ENCODE data around the gene IGSF21.
A peak's percentile ranks its signal among the peaks of the same experiment; 100 is the strongest.

Gene IGSF21

DNA sequence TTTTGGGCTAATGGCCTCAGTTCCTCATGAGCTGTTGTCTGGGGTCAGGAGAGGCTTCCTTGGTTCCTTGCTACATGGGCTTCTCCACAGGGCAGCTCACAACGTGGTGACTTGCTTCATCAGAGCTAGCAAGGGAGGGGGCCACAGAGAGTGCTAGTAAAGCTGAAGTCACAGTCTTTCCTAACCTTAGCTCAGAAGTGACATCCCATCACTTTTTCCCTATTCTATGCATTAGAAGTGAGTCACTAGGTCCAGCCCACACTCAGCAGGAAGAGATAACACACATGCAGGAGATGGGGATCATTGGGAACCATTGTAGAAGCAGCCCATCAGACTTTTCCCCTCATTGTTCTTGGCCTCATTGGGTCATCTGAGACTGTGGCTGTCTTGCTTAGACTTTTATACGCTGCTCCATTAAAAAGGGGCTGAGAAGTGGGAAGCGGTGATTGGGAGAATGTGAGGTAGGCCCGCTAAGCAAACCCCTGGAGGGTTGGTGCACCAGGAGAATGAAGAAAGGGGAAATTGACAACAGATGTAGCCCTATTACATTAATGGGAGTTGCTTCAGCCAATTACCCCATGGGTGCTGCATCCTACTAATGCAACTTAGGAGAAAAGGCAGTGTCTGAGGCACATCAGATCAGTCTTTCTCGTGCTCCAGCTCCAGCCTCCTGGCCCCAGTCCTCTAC lies 22.1 kb upstream of the IGSF21 start:
- Histone ChIP-seq H2AFZ (ENCODE audit: insufficient read depth, low read length, poor library complexity) (no peak overlapping the region), H3K4ac (ENCODE audit: low read depth, low read length) (no peak overlapping the region), H3K9ac (ENCODE audit: low read length) (no peak overlapping the region), H3K79me1 (ENCODE audit: low read length) (peaks cover 3% of the 10 kb centered on the region), H3K18ac (ENCODE audit: low read length) (no peak overlapping the region), H3K4me1 (ENCODE audit: control insufficient read depth in 1 of 2, insufficient read depth in 2 of 2, low read length in 2 of 2) (peaks cover 18 to 21% of the 10 kb centered on the region in 2 experiments), H3K9me3 (ENCODE audit: insufficient read depth, low read depth, low read length) (no peaks in the 10 kb centered on the region), H4K12ac (ENCODE audit: low read depth, low read length) (no peak overlapping the region), H2BK120ac (ENCODE audit: insufficient read depth, low read length, poor library complexity) (no peak overlapping the region), H3K4me3 (ENCODE audit: low read depth, low read length) (no peak overlapping the region), H3K4me2 (ENCODE audit: low read length) (no peak overlapping the region), H3K23ac (ENCODE audit: low read length) (no peak overlapping the region), H3K79me2 (ENCODE audit: control insufficient read depth, insufficient read depth, low read length, poor library complexity) (no peaks in the 10 kb centered on the region), H3K14ac (ENCODE audit: low read length) (no peak overlapping the region), H2AK5ac (ENCODE audit: low read length) (no peak overlapping the region), H3K36me3 (ENCODE audit: control insufficient read depth in 1 of 2, insufficient read depth in 2 of 2, low read length in 2 of 2) (no peaks in the 10 kb centered on the region), H3K27me3 (ENCODE audit: insufficient read depth, low read length) (no peaks in the 10 kb centered on the region), H4K91ac (ENCODE audit: low read depth, low read length) (no peak overlapping the region), H2BK5ac (ENCODE audit: low read depth, low read length, poor library complexity) (no peak overlapping the region), H4K8ac (ENCODE audit: low read depth, low read length) (no peak overlapping the region), H3K27ac (ENCODE audit: low read depth, low read length) (no peak overlapping the region), H2BK12ac (ENCODE audit: low read length) (no peak overlapping the region)
- no peak for DNase-seq
- WGBS (ENCODE audit: extremely low coverage, insufficient coverage, insufficient read length): no CpG with 5 or more reads among the region's 5 CpGs

DNA sequence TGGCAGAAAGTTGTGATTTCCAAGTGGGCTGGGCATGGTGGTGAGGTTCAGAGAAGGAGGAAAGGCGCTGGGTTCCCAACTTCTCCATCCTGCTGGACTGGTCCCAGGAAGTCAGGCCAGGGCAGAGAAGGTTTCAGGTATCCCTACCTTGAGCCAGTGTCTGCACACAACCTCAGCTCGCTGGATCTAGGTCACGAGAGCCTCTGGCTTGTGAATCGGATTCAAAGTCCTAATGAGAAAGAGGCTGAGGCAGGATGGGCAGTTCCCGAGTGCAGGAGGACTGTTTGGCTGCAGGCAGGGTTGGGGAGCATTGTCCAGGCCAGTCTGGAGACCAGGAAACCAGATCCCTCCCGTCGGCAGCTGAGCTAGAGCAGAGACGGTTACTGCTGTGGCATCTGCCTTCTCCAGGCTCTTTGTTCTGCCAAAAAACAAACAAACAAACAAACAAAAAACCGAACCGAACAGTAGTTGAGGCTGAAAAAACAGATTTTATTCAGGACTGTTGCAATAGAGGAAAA lies 19.5 kb upstream of the IGSF21 start:
- Histone ChIP-seq H3K23ac (ENCODE audit: low read length) (no peak overlapping the region), H3K4ac (ENCODE audit: low read depth, low read length) (no peak overlapping the region), H4K12ac (ENCODE audit: low read depth, low read length) (no peak overlapping the region), H2BK120ac (ENCODE audit: insufficient read depth, low read length, poor library complexity) (no peak overlapping the region), H3K27ac (ENCODE audit: low read depth, low read length) (peak overlapping the region; percentile 6), H3K14ac (ENCODE audit: low read length) (no peak overlapping the region), H2AK5ac (ENCODE audit: low read length) (no peak overlapping the region), H2BK5ac (ENCODE audit: low read depth, low read length, poor library complexity) (no peak overlapping the region), H3K18ac (ENCODE audit: low read length) (no peak overlapping the region), H4K8ac (ENCODE audit: low read depth, low read length) (no peak overlapping the region), H3K4me3 (ENCODE audit: low read depth, low read length) (no peak overlapping the region), H3K4me1 (ENCODE audit: control insufficient read depth in 1 of 2, insufficient read depth in 2 of 2, low read length in 2 of 2) (peaks cover 34 to 44% of the 10 kb centered on the region in 2 experiments), H3K9me3 (ENCODE audit: insufficient read depth, low read depth, low read length) (no peaks in the 10 kb centered on the region), H3K36me3 (ENCODE audit: control insufficient read depth in 1 of 2, insufficient read depth in 2 of 2, low read length in 2 of 2) (no peaks in the 10 kb centered on the region), H3K27me3 (ENCODE audit: insufficient read depth, low read length) (no peaks in the 10 kb centered on the region), H2AFZ (ENCODE audit: insufficient read depth, low read length, poor library complexity) (no peak overlapping the region), H3K4me2 (ENCODE audit: low read length) (no peak overlapping the region), H3K79me1 (ENCODE audit: low read length) (peaks cover 4% of the 10 kb centered on the region), H2BK12ac (ENCODE audit: low read length) (no peak overlapping the region), H3K79me2 (ENCODE audit: control insufficient read depth, insufficient read depth, low read length, poor library complexity) (no peaks in the 10 kb centered on the region), H3K9ac (ENCODE audit: low read length) (no peak overlapping the region), H4K91ac (ENCODE audit: low read depth, low read length) (no peak overlapping the region)
- DNase-seq: no peak
- WGBS (ENCODE audit: extremely low coverage, insufficient coverage, insufficient read length): no CpG with 5 or more reads among the region's 10 CpGs

DNA sequence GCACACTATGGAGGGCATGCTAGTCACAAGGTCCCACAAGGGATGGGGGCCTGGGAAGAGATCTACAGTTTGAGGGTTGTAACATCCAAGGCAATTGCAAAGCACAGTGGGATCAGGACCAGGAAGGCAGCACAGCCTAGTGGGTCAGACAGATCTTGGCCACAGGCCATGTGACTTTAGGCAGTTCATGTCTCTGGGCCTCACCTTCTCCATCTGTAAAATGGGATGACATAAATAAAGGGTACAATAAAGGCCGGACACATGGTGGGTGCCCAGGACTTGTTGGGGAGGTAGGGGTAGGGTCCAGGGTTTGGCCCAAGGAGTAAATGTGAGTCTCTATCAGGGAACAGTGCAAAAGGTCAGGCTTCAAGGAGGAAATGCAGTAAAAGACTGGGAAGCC lies 18.1 kb upstream of the IGSF21 start:
- Histone ChIP-seq H2AFZ (ENCODE audit: insufficient read depth, low read length, poor library complexity) (no peak overlapping the region), H2BK120ac (ENCODE audit: insufficient read depth, low read length, poor library complexity) (peak overlapping the region; percentile 40), H3K4ac (ENCODE audit: low read depth, low read length) (peak overlapping the region; percentile 12), H2BK5ac (ENCODE audit: low read depth, low read length, poor library complexity) (peak overlapping the region; percentile 50), H3K9me3 (ENCODE audit: insufficient read depth, low read depth, low read length) (no peaks in the 10 kb centered on the region), H4K8ac (ENCODE audit: low read depth, low read length) (peak overlapping the region; percentile 36), H3K9ac (ENCODE audit: low read length) (no peak overlapping the region), H3K23ac (ENCODE audit: low read length) (no peak overlapping the region), H3K14ac (ENCODE audit: low read length) (no peak overlapping the region), H3K4me2 (ENCODE audit: low read length) (no peak overlapping the region), H4K12ac (ENCODE audit: low read depth, low read length) (no peak overlapping the region), H3K4me1 (ENCODE audit: control insufficient read depth in 1 of 2, insufficient read depth in 2 of 2, low read length in 2 of 2) (peaks cover 34 to 45% of the 10 kb centered on the region in 2 experiments), H2BK12ac (ENCODE audit: low read length) (no peak overlapping the region), H3K27ac (ENCODE audit: low read depth, low read length) (peak overlapping the region; percentile 38), H3K18ac (ENCODE audit: low read length) (peak overlapping the region; percentile 9), H3K27me3 (ENCODE audit: insufficient read depth, low read length) (no peaks in the 10 kb centered on the region), H3K4me3 (ENCODE audit: low read depth, low read length) (no peak overlapping the region), H4K91ac (ENCODE audit: low read depth, low read length) (peak overlapping the region; percentile 84), H3K79me2 (ENCODE audit: control insufficient read depth, insufficient read depth, low read length, poor library complexity) (no peaks in the 10 kb centered on the region), H3K36me3 (ENCODE audit: control insufficient read depth in 1 of 2, insufficient read depth in 2 of 2, low read length in 2 of 2) (no peaks in the 10 kb centered on the region), H3K79me1 (ENCODE audit: low read length) (peaks cover 4% of the 10 kb centered on the region), H2AK5ac (ENCODE audit: low read length) (no peak overlapping the region)
- WGBS (ENCODE audit: extremely low coverage, insufficient coverage, insufficient read length): no CpG with 5 or more reads among the region's 1 CpG
- no peak for DNase-seq

GRCh38 chr1:18090636-18091035 lies 17.0 kb upstream of the IGSF21 start:
- Histone ChIP-seq H3K36me3 (ENCODE audit: control insufficient read depth in 1 of 2, insufficient read depth in 2 of 2, low read length in 2 of 2) (no peaks in the 10 kb centered on the region), H3K4me1 (ENCODE audit: control insufficient read depth in 1 of 2, insufficient read depth in 2 of 2, low read length in 2 of 2) (peaks cover 34 to 45% of the 10 kb centered on the region in 2 experiments), H2AFZ (ENCODE audit: insufficient read depth, low read length, poor library complexity) (no peak overlapping the region), H3K18ac (ENCODE audit: low read length) (no peak overlapping the region), H2AK5ac (ENCODE audit: low read length) (no peak overlapping the region), H3K4ac (ENCODE audit: low read depth, low read length) (no peak overlapping the region), H4K91ac (ENCODE audit: low read depth, low read length) (peak overlapping the region; percentile 40), H2BK12ac (ENCODE audit: low read length) (peak overlapping the region; percentile 33), H4K8ac (ENCODE audit: low read depth, low read length) (peak overlapping the region; percentile 5), H3K4me3 (ENCODE audit: low read depth, low read length) (no peak overlapping the region), H2BK120ac (ENCODE audit: insufficient read depth, low read length, poor library complexity) (no peak overlapping the region), H2BK5ac (ENCODE audit: low read depth, low read length, poor library complexity) (no peak overlapping the region), H3K14ac (ENCODE audit: low read length) (peak overlapping the region; percentile 27), H3K79me1 (ENCODE audit: low read length) (peaks cover 4% of the 10 kb centered on the region), H3K27ac (ENCODE audit: low read depth, low read length) (no peak overlapping the region), H3K23ac (ENCODE audit: low read length) (no peak overlapping the region), H3K79me2 (ENCODE audit: control insufficient read depth, insufficient read depth, low read length, poor library complexity) (no peaks in the 10 kb centered on the region), H3K9ac (ENCODE audit: low read length) (no peak overlapping the region), H3K4me2 (ENCODE audit: low read length) (no peak overlapping the region), H3K9me3 (ENCODE audit: insufficient read depth, low read depth, low read length) (no peaks in the 10 kb centered on the region), H3K27me3 (ENCODE audit: insufficient read depth, low read length) (no peaks in the 10 kb centered on the region), H4K12ac (ENCODE audit: low read depth, low read length) (no peak overlapping the region)
- no CpG with 5 or more reads among the region's 8 CpGs for WGBS (ENCODE audit: extremely low coverage, insufficient coverage, insufficient read length)
- DNase-seq: no peak

Data from trophoblast cell (in vitro differentiated cells and primary cell).